CD14-positive monocyte (primary cell): Measurements from ENCODE around the gene TTC39B. TPM values are rescaled to one million over a fixed set of nuclear protein-coding genes. Genes with fewer than 3 reads are reported as not detected.

Source experiments
- DNase-seq, 3 donors: peaks; one replicate each; pipeline ENCODE4 v3.0.0-alpha.2; 2011 to 2022
- H2AFZ ChIP-seq: 2 replicates; pipeline ENCODE4 v1.6.0; 2012; ENCODE audit warnings: mild to moderate bottlenecking, low read depth, low read length, inconsistent platforms; ENCODE audit not compliant: insufficient read depth, poor library complexity, severe bottlenecking
- H3K27ac ChIP-seq, 2 donors: 1 replicate in 1 of 2; 2 replicates in 1 of 2; pipeline ENCODE4 v1.5.1; 2012 to 2013; ENCODE audit warnings: low read length in 2 of 2, control low read depth in 1 of 2, inconsistent platforms in 1 of 2, low read depth in 1 of 2, mild to moderate bottlenecking in 1 of 2
- H3K27me3 ChIP-seq, 2 donors: one replicate each; pipeline versions ENCODE4 v1.6.0 to v1.6.1; 2011 to 2013; ENCODE audit warnings: low read length in 2 of 2; ENCODE audit not compliant: control insufficient read depth in 2 of 2, insufficient read depth in 2 of 2
- H3K36me3 ChIP-seq, 2 donors: replicated peaks in 1 of 2; 1 replicate in 1 of 2; 2 replicates in 1 of 2; pipeline versions ENCODE4 v1.5.1 to v1.6.1; 2012 to 2013; ENCODE audit warnings: low read length in 2 of 2, control low read depth in 1 of 2, inconsistent platforms in 1 of 2, mild to moderate bottlenecking in 1 of 2; ENCODE audit not compliant: insufficient read depth in 2 of 2, control insufficient read depth in 1 of 2
- H3K4me1 ChIP-seq, 2 donors: 1 replicate in 1 of 2; 2 replicates in 1 of 2; pipeline versions ENCODE4 v1.5.1 to v1.6.1; 2012 to 2013; ENCODE audit warnings: low read length in 2 of 2, control low read depth in 1 of 2, inconsistent platforms in 1 of 2, mild to moderate bottlenecking in 1 of 2, moderate library complexity in 1 of 2; ENCODE audit not compliant: insufficient read depth in 2 of 2, control insufficient read depth in 1 of 2
- H3K4me2 ChIP-seq: replicated peaks from 2 replicates; pipeline ENCODE3; 2012; ENCODE audit warnings: low read length, moderate library complexity, mild to moderate bottlenecking; ENCODE audit not compliant: poor library complexity, severe bottlenecking; ENCODE audit errors: extremely low read depth
- H3K4me3 ChIP-seq, 3 experiments: fragments of 200-600 bp in 1 of 3; sonication (generic) in 1 of 3; replicated peaks in 1 of 3; 1 replicate in 2 of 3; 2 replicates in 1 of 3; pipeline ENCODE4 v1.5.1; 2011 to 2013; ENCODE audit warnings: low read length in 3 of 3, mild to moderate bottlenecking in 3 of 3, control low read depth in 2 of 3, low read depth in 2 of 3, inconsistent platforms in 1 of 3, moderate library complexity in 1 of 3
- H3K79me2 ChIP-seq: 2 replicates; pipeline ENCODE4 v1.6.0; 2012; ENCODE audit warnings: mild to moderate bottlenecking, control low read depth, inconsistent platforms, low read length, moderate library complexity; ENCODE audit not compliant: insufficient read depth
- H3K9ac ChIP-seq: 2 replicates; pipeline ENCODE4 v1.6.0; 2017; ENCODE audit warnings: low read length, mild to moderate bottlenecking; ENCODE audit not compliant: insufficient read depth, poor library complexity, severe bottlenecking
- H3K9me3 ChIP-seq, 2 donors: replicated peaks in 1 of 2; 1 replicate in 1 of 2; 2 replicates in 1 of 2; pipeline versions ENCODE4 v1.5.1 to v1.6.1; 2012 to 2013; ENCODE audit warnings: low read length in 2 of 2, control low read depth in 1 of 2; ENCODE audit not compliant: control insufficient read depth in 1 of 2, insufficient read depth in 1 of 2
- H4K20me1 ChIP-seq: 2 replicates; pipeline ENCODE4 v1.6.0; 2012; ENCODE audit warnings: mild to moderate bottlenecking, low read length, control low read depth, moderate library complexity; ENCODE audit not compliant: insufficient read depth
- H3K27ac Mint-ChIP-seq, 7 donors: one replicate each; pipeline ENCODE4 v1.8.0; 2020; ENCODE audit warnings: mild to moderate bottlenecking in 7 of 7, mixed read lengths in 7 of 7, moderate library complexity in 6 of 7, inconsistent platforms in 2 of 7
- H3K27me3 Mint-ChIP-seq, 3 donors: one replicate each; pipeline ENCODE4 v1.8.0; 2021 to 2022; ENCODE audit warnings: low read depth in 3 of 3, mild to moderate bottlenecking in 3 of 3, mixed read lengths in 3 of 3, moderate library complexity in 3 of 3, inconsistent platforms in 1 of 3
- H3K36me3 Mint-ChIP-seq, 2 donors: one replicate each; pipeline ENCODE4 v1.8.0; 2020; ENCODE audit warnings: mixed read lengths in 2 of 2, inconsistent platforms in 1 of 2, mild to moderate bottlenecking in 1 of 2
- H3K4me1 Mint-ChIP-seq: one replicate; pipeline ENCODE4 v1.8.0; 2020; ENCODE audit warnings: mild to moderate bottlenecking, mixed read lengths
- H3K4me3 Mint-ChIP-seq, 2 donors: one replicate each; pipeline ENCODE4 v1.8.0; 2020; ENCODE audit warnings: mild to moderate bottlenecking in 2 of 2, mixed read lengths in 2 of 2, moderate library complexity in 1 of 2
- H3K9me3 Mint-ChIP-seq, 7 donors: one replicate each; pipeline ENCODE4 v1.8.0; 2020 to 2022; ENCODE audit warnings: mixed read lengths in 7 of 7, mild to moderate bottlenecking in 6 of 7, moderate library complexity in 6 of 7, inconsistent platforms in 2 of 7
- WGBS: methylation state at CpG from one replicate; pipeline ENCODE4 v1.1.5; 2013; ENCODE audit warnings: missing lambda C conversion rate; ENCODE audit not compliant: insufficient coverage; 5-methylcytosine and 5-hydroxymethylcytosine counted together
- intact Hi-C, 2 donors: fragments of 100-400 bp; cut with micrococcal nuclease; formaldehyde crosslinking; loops; one replicate each; pipeline versions ENCODE4 v1.15.0 to v1.15.1; 2023
- polyA plus RNA-seq, 3 donors: library from polyadenylated mRNA; depleted of rRNA in 1 of 3; unstranded in 2 of 3; stranded (reverse) in 1 of 3; fragments of 300-500 nt in 2 of 3; fragments of >200 nt in 1 of 3; fragmentation: Illumina TruSeq in 2 of 3; gene quantifications; 1 replicate in 2 of 3; 2 replicates in 1 of 3; pipeline ENCODE4 v1.2.3, GENCODE V29; 2012 to 2021
- TF ChIP-seq, protein P1 (sequence below): fragments of 200-600 bp; IDR thresholded peaks from one replicate; pipeline ENCODE4 v1.8.0; 2022; ENCODE audit warnings: antibody characterized with exemption, mild to moderate bottlenecking

The TTC39B gene
- polyA plus RNA-seq, 3 donors, result 0.87 to 5.3 (median 3.1) TPM

- Histone ChIP-seq H3K4me1 (no peaks in the 10 kb centered on the region), H3K79me2 (no peaks in the 10 kb centered on the region), H3K9me3 (no peaks in the 10 kb centered on the region), H2AFZ (no peak overlapping the region), H4K20me1 (no peaks in the 10 kb centered on the region), H3K4me2 (no peak overlapping the region), H3K27me3 (no peaks in the 10 kb centered on the region), H3K27ac (no peak overlapping the region), H3K9ac (no peak overlapping the region), H3K36me3 (no peaks in the 10 kb centered on the region), H3K4me3 (no peak overlapping the region)
- WGBS, result no CpG with 5 or more reads among the region's 4 CpGs
- H3K27ac Mint-ChIP-seq, result no peak overlapping the region
- H3K27me3 Mint-ChIP-seq, result no peaks in the 10 kb centered on the region
- no peak for DNase-seq
- peaks cover 11 to 14% of the 10 kb centered on the region in 2 donors for H3K36me3 Mint-ChIP-seq
- intact Hi-C loops, result loop anchor here in 1 of 2 donors (10.0 kb wide), 1 partner anchor 393 kb away; no protein-coding TSS in a partner anchor
- H3K4me3 Mint-ChIP-seq, result no peak overlapping the region
- peaks cover 0 to 7% (median 4%) of the 10 kb centered on the region in 7 donors for H3K9me3 Mint-ChIP-seq
- H3K4me1 Mint-ChIP-seq, result no peaks in the 10 kb centered on the region
- TF ChIP-seq, protein P1, sequence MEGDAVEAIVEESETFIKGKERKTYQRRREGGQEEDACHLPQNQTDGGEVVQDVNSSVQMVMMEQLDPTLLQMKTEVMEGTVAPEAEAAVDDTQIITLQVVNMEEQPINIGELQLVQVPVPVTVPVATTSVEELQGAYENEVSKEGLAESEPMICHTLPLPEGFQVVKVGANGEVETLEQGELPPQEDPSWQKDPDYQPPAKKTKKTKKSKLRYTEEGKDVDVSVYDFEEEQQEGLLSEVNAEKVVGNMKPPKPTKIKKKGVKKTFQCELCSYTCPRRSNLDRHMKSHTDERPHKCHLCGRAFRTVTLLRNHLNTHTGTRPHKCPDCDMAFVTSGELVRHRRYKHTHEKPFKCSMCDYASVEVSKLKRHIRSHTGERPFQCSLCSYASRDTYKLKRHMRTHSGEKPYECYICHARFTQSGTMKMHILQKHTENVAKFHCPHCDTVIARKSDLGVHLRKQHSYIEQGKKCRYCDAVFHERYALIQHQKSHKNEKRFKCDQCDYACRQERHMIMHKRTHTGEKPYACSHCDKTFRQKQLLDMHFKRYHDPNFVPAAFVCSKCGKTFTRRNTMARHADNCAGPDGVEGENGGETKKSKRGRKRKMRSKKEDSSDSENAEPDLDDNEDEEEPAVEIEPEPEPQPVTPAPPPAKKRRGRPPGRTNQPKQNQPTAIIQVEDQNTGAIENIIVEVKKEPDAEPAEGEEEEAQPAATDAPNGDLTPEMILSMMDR, result peak; percentile 69
Measured at GRCh38 chr9:15211815-15212495, 95.1 kb downstream of the TTC39B start.

GRCh38 chr9:15211160-15211814, 95.7 kb downstream of the TTC39B start:
- Histone ChIP-seq H3K27me3 (no peaks in the 10 kb centered on the region), H3K79me2 (no peaks in the 10 kb centered on the region), H3K9ac (no peak overlapping the region), H4K20me1 (no peaks in the 10 kb centered on the region), H3K27ac (no peak overlapping the region), H3K36me3 (no peaks in the 10 kb centered on the region), H3K4me3 (no peak overlapping the region), H3K9me3 (no peaks in the 10 kb centered on the region), H2AFZ (no peak overlapping the region), H3K4me2 (no peak overlapping the region), H3K4me1 (no peaks in the 10 kb centered on the region)
- Mint-ChIP-seq H3K36me3 (peaks cover 11 to 17% of the 10 kb centered on the region in 2 donors), H3K27me3 (no peaks in the 10 kb centered on the region), H3K4me1 (no peaks in the 10 kb centered on the region), H3K4me3 (no peak overlapping the region), H3K27ac (no peak overlapping the region), H3K9me3 (peaks cover 0 to 11% (median 5%) of the 10 kb centered on the region in 7 donors)
- intact Hi-C loops, result loop anchor here in 1 of 2 donors (10.0 kb wide), 1 partner anchor 394 kb away; no protein-coding TSS in a partner anchor
- TF ChIP-seq, protein P1, result peak; percentile 97
- peak; percentile 20 to 43 (median 29) for DNase-seq
- 100% methylated on average over 4 of the region's 6 CpGs for WGBS
